Myocyte (in vitro differentiated cells): ENCODE data around the gene ERVK3-1. TPM values are rescaled to one million over a fixed set of nuclear protein-coding genes. Genes with fewer than 3 reads are reported as not detected.
"Not testable (repeated sequence)": the region's sequence is repeated elsewhere in the genome, so short reads cannot be mapped to it uniquely, and the experiment has no call there.

Source experiments
- DNase-seq: peaks from one replicate; pipeline ENCODE4 v3.0.0-alpha.2; 2012; ENCODE audit warnings: low read depth
- polyA plus RNA-seq: library from polyadenylated mRNA; unstranded; fragments of >200 nt; gene quantifications from one replicate; pipeline ENCODE4 v1.2.1, GENCODE V29; 2012; ENCODE audit warnings: missing spikeins
- total RNA-seq: library from RNA; depleted of rRNA; stranded (reverse); fragments of >200 nt; gene quantifications from 2 replicates; pipeline ENCODE4 v1.2.3, GENCODE V29; 2014

ERVK3-1 gene, protein sequence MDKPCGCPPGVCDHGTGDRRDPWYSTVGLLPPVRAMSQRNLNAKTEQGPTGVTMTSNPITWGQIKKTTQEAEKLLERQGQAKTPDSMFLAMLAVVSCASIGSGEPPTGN
- 33.9 and 54.9 TPM in 2 replicates for total RNA-seq
- polyA plus RNA-seq = 49.3 TPM

DNA sequence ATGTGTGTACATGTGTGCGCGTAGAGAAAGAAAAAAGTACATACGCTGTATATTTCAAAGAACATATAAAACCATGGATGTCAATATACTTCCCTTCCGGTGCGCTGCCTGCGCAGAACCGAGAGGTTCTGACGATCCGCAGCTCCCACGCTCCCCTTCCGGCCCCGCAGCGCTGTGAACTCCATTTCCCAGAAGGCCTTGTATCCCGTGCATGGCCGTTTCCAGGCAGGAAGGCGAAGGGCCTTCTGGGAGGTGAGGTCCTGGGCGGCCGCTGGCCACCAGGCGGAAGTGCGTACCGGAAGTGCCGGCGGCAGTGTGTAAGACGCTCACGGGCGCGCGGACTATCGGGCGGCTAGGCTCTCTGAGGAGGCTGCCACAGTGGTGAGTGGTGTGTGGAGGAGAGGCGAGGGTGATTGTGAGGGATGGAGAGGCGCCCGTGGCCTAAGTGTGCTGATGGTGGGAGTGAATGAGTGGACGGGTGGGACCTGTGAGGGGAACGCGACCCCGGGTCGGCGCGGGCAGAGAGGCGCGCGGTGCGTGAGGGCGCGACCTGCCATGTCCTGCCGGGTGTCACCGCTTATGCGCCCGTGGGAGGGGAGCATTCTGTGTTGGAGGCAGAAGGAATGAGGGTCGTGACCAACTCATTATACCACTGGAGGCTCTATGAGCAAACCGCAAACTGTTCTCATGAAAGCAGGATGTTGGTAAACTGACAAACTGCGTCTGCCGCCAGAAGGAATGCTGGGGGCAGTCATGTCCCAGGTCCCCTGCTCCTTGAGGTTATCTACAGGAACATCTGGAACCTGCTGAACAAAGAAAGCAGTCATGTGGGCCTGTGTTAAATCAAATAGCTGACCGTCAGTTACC lies at the start of gene ERVK3-1:
Gene ERVK3-1 (plus strand): TSS at position 313 of the 867 bp plus-strand sequence. CDS start 6,792 bp downstream, outside the sequence.
- peak; percentile 97 for DNase-seq

DNA sequence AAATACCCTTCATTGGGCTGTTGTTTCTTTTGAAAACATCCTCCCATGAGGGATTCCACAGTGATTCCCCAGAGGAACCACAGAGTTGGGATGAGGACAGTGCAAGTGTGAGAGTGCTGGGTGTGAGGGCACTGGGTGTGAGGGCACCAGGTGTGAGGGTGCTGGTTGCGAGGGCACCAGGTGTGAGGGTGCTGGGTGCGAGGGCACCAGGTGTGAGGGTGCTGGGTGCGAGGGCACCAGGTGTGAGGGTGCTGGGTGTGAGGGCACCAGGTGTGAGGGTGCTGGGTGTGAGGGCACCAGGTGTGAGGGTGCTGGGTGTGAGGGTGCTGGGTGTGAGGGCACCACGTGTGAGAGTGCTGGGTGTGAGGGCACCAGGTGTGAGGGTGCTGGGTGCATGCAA lies 46.9 kb upstream of the ERVK3-1 start:
- not testable (repeated sequence) for DNase-seq

DNA sequence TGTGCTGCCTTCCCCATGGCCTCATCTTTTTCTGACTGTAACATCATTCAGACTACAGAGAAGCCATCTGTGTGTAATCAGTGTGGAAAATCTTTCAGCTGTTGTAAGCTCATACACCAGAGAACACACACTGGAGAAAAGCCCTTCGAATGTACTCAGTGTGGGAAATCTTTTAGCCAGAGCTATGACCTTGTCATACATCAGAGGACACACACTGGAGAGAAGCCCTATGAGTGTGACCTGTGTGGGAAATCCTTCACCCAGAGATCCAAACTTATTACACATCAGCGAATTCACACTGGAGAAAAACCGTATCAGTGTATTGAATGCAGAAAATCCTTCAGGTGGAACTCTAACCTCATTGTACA lies 43.6 kb upstream of the ERVK3-1 start:
- no peak for DNase-seq

DNA sequence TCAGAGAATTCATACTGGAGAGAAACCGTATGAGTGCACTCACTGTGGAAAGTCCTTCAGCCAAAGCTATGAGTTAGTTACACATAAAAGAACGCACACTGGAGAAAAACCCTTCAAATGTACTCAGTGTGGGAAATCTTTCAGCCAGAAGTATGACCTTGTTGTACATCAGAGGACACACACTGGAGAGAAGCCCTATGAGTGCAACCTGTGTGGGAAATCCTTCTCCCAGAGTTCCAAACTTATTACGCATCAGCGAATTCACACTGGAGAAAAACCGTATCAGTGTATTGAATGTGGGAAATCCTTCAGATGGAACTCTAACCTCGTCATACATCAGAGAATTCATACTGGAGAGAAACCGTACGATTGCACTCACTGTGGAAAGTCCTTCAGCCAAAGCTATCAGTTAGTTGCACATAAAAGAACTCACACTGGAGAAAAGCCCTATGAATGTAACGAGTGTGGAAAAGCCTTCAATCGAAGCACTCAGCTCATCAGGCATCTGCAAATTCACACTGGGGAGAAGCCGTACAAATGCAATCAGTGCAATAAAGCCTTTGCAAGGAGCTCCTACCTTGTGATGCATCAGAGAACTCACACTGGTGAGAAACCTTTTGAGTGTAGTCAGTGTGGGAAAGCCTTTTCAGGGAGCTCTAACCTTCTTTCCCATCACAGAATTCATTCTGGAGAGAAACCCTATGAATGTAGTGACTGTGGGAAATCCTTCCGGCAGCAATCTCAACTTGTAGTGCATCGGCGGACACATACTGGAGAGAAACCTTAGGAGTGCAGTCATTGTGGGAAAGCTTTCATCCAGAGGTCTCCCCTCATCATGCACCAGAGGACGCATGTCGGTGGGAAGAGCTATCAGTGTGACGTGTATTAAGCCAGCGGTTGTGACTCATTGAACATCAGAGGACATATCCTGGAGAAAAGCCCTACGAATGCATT lies 42.9 kb upstream of the ERVK3-1 start:
- no peak for DNase-seq

DNA sequence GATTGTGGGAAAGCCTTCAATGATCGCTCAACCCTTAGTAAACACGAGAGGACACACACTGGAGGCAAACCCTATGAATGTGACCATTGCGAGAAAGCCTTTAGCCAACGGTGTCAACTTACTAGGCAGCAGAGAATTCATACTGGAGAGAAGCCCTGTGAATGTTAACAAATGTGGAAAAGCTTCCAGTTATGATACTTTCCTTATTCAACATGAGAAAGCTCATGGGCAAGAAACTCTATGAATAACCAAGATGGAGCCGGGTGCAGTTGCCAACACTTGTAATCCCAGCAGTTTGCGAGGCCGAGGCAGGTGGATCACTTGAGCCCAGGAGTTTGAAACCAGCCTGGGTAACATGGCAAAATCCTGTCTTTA lies 42.3 kb upstream of the ERVK3-1 start:
- no peak for DNase-seq

DNA sequence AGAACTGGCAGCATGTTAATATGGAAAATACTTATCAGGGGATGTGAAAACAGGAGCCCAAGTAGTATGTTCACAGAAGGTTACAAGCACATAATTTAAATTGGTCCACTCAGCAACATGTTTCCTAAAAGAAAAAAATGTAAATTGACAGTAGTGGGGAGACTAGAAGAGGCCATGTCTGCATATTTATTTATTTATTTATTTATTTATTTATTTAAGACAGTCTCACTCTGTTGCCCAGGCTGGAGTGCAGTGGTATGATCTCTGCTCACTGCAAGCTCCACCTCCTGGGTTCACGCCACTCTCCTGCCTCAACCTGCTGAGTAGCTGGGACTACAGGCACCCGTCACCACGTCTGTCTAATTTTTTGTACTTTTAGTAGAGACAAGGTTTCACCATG lies 40.1 kb upstream of the ERVK3-1 start:
- DNase-seq = no peak

DNA sequence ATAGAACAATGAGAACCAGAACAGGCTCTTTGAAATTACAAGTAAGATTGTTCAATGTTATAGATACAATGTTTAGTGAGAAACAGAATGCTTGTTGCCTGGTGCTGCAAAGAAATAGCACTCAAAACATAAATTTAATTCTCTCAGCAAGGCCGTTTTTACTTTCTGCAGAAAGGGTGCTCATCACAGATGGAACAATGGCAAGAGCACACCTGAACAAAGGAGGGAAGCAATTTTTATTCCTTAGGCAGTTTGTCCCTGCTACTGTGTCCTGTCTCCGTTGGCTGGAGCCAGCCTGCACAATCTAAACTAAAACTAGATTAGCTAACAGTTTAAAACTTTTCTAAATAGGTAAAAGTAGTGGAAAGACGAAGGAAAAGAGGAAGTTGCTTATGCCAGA lies 36.8 kb upstream of the ERVK3-1 start:
- no peak for DNase-seq

DNA sequence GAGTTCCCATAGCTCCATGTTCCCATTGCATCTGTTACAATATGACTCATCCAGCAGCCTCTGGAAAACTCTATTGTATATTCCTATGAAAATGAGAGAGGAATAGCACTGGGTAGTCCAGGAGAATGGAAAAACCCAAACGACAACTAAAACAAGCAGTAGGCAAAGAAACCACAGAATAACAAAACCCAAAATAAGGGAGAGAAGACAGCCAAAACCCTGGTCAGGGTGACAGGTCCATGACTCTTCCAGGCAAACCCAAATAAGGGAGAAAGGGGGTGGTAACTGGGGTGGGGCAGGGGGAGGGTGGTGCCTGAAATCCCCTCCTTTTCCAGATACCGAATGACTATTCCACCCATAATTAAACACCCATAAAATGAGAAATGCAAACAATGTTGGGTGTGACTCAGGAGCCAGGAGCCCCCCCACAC lies 30.4 kb upstream of the ERVK3-1 start:
- DNase-seq = peak; percentile 68

DNA sequence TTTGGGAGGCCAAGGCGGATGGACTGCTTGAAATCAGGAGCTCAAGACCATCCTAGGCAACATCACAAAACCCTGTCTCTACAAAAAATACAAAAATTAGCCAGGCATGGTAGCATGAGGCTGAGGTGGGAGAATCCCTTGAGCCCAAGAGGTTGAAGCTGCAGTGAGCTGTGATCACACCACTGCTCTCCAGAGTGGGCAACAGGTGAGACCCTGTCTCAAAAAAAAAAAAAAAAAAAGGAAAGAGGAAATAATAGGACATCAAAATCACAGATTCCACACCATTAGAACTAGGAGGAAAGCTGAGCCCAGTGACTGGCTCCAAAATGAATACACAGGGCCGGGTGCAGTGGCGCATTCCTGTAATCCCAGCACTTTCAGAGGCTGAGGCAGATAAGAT lies 29.6 kb upstream of the ERVK3-1 start:
- DNase-seq = no peak

DNA sequence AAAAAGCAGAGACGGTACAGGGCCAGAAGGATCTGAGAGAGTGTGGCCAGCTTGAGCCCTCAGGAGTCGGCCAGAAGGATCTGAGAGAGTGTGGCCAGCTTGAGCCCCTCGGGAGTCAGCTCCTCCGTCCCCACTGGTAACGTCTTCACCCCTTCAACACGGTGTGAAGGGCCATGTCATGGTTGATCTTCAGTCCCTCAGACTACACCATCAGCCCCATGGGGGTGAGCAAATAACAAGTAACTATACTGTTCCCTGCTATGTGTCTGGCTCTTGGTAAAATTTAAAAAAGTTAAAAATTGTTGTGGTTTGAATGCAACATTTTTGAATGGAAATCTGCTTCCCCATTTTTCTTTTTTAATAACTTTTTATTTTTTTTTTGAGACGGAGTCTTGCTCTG lies 28.0 kb upstream of the ERVK3-1 start:
- no peak for DNase-seq

DNA sequence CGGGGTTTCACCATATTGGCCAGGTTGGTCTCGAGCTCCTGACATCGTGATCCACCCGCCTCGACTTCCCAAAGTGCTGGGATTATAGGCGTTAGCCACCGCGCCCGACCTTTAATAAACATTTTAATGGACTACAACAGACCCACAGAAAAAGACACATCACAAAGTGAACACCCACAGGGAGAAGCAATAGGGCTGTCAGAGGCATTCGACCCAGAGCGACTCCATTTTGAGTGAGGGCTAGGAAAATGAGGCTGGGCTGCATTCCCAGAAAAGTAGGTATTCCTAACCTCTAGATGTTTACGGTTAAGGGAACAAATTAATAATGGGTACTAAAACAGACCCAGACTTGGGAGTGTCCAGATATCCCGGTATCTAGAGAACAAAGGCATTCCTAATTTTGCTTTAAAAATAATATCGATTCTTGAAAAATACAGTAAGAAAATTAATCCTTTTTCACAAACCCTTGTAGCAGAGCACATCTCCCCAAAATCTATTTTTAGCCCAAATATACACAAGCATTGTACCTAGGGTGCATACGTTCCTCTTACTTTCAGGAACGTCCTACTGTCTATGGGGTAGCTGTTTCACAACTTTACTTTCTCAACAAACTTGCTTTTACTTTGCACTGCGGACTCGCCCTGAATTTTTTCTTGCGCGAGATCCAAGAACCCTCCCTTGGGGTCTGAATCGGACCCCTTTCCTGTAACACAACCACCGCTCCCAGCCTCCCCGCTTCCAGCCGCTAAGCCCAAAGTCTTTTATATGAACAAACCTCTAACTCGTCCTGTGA lies 27.2 kb upstream of the ERVK3-1 start:
- DNase-seq = no peak

DNA sequence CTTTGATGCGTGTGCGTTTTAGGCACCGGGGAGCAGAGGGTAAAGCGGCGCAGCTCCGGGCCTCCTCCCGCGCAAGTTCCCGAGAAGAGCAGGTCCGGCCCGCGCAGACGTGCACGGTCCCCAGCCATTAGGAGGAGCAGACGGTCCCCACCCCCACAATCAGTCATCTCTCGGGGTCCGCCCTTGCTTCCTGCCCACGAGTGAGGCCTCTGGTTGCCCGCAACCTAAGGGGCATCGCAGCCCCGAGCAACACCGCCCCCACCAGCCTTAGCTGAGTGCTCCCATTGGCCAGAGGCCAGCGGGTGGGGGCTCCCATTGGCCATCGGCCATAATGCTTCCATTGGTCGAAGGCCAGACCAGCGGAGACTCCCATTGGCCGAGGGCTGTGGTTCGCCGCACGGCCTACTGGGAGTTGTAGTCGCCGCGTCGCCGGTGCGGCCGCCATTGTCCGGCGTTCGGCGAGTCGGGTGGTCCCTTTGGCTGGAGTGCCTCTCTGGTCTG lies 26.6 kb upstream of the ERVK3-1 start, which contains the start of gene ZNF8:
Gene ZNF8 (plus strand): TSS at position 415 of the 501 bp plus-strand sequence. CDS start 127 bp downstream, outside the sequence.
- DNase-seq = peak; percentile 100

DNA sequence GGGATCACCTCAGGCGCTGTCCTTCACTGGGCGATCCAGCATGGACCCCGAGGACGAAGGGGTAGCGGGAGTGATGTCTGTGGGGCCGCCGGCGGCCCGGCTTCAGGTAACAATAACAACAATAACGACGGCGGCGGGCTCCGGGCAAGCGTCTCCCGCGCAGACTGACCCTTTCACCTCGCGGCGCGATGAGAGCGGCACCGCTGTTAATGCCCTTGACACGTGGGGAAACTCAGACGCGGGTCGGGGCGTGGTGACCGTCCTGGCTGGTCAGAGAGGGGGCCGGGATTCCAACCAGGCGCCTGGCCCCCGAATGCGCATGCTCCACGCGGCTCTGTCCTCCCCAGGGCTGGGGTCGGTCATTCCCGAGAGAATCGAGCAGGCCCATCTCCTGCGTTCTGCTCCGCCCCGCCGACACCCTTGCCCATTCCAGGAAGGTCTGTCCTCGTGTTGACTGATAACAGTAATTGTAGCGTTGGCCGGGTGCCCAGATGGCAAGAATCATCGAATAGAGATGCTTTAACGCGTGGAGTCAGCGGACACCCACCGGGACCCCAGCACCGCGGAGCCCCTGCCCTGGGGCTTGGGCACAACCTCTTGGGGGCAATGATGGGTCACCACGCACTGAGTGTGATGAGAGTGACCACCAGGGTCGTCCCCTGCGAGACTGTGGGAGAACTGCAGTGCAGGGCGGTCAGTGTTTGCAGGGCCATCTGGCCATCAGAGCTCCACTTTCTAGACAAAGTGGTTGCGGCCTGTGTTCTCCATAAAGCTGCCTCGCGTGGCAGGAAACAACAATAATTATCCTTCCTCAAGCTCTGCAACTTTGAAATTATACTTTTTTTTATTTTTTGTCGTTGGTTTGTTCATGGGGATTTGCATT lies 25.9 kb upstream of the ERVK3-1 start:
- DNase-seq = peak; percentile 81

DNA sequence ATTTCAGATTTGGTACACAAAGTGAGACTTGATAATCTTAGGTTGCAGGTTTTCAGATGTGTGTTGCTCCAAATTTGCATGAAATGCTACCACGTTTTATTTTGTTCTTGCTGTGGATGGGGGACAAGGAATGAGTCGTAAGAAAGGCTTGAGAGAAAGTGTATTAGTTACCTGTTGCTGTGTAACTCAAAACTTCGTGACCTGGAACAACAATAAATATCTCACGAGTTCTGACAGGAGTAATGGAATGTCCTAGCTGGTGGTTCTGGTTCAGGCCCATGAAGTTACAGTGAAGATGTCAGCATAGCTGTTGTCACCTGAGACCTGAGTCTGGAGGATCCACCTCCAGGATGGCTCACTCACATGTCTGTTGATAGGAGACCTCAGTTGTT lies 25.3 kb upstream of the ERVK3-1 start:
- no peak for DNase-seq

DNA sequence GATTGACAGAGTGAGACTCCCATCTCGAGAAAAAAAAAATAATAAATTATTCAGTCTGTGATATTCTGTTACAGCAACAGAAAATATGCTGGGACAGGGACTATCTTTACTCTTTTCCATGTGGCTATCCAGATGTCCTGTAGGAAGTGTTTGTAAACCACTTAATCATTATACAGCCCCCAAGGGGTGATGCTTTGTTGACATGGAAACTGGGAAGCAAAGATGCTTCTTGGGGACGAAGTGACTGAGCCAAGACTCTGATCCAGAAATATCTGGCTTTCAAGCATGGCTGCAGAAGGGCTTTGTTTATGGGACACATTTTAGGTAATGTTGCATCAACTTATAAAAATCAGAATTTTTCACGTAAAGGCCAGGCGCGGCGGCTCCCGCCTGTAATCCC lies 21.0 kb upstream of the ERVK3-1 start:
- DNase-seq = no peak

DNA sequence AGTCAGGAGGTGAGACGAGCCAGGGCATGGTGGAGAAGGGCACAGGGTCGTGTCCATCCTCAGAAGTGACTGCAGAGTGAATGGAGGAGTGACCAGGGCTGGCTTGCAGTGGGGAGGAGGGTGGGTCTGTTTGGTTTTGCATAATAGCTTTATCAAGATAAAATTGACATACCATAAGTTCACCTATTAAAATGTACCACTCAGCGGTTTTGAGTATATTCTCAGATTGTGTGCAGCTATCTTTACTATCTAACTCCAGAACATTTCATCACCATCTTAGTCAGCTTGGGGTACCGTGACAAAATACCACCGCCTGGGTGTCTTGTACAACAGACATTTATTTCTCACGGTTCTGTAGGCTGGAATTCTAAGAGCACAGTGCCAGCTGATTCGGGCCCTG lies 13.2 kb upstream of the ERVK3-1 start:
- DNase-seq = no peak

DNA sequence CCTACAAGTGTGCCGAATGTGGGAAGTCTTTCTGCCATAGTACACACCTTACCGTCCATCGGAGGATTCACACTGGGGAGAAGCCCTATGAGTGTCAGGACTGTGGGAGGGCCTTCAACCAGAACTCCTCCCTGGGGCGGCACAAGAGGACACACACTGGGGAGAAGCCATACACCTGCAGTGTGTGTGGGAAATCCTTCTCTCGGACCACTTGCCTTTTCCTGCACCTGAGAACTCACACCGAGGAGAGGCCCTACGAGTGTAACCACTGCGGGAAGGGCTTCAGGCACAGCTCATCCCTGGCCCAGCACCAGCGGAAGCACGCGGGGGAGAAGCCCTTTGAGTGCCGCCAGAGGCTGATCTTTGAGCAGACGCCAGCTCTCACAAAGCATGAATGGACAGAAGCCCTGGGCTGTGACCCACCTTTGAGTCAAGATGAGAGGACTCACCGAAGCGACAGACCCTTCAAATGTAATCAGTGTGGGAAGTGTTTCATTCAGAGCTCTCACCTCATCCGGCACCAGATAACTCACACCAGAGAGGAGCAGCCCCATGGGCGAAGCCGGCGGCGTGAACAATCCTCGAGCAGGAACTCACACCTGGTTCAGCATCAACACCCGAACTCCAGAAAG lies 10.3 kb upstream of the ERVK3-1 start:
- no peak for DNase-seq

DNA sequence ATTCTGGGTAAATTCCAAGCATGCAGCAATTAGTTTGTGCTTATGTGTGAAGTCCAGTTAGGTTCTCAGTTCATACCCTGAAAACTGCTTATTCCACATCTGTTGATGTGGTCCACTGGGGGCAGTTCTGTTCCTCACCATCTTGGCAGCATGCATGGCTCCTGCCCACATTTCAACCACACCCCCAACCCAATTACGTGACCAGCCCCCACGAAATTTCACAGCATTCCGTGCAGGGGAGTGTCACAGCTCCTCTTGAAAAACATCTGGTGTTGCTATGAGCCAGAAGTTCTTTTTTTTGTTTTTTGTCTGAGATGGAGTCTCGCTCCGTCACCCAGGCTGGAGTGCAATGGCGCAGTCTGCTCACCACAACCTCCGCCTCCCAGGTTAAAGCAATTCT lies 9.1 kb upstream of the ERVK3-1 start:
- DNase-seq = no peak

DNA sequence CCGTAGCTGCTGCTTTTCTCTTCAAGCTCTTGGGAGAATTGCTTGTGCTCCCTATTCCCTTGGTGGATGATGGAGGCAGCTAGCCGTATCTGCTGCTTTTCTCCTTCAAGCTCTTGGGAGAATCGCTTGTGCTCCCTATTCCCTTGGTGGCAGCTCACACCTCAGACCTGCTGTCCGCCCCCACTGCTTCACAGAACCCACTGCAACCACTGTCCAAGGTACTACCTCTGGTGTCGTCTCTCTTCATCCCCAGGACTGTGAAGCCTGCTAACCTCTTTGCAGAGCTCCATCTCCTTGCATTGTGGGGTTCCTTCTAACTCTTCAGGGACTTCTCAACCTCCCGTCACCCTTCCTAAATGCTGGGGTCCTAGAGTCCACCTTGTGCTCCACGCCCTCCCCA lies 4.6 kb upstream of the ERVK3-1 start:
- DNase-seq = no peak
